ENCODE data around the gene GMPR.
"Not testable (repeated sequence)": the region's sequence is repeated elsewhere in the genome, so short reads cannot be mapped to it uniquely, and the experiment has no call there.

GMPR gene

GRCh38 chr6:16238057-16238962 is at the start of gene GMPR:
Gene GMPR (plus strand): TSS chr6:16238587. CDS start chr6:16238694, 107 bp downstream.
- DNase-seq: no peak

DNA sequence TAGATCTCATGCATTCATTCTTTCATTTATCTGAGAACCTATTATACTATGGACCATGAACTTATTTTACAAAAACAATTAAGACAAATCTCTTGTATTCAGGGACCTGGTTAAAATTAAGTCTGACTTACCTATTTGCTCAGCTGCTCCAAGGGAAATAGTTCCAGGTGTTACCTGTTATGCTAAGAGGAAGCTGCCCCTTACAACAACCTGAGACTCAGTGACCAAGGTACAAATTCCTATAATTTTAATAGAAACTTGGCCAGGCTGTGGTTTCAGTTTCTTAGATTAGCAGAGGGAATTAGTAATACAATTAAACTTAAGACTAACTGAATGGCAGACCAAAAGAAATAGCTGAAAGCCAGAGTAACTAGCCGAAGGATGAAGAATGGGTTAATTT is 48.2 kb upstream of the GMPR start:
- no peak for DNase-seq

DNA sequence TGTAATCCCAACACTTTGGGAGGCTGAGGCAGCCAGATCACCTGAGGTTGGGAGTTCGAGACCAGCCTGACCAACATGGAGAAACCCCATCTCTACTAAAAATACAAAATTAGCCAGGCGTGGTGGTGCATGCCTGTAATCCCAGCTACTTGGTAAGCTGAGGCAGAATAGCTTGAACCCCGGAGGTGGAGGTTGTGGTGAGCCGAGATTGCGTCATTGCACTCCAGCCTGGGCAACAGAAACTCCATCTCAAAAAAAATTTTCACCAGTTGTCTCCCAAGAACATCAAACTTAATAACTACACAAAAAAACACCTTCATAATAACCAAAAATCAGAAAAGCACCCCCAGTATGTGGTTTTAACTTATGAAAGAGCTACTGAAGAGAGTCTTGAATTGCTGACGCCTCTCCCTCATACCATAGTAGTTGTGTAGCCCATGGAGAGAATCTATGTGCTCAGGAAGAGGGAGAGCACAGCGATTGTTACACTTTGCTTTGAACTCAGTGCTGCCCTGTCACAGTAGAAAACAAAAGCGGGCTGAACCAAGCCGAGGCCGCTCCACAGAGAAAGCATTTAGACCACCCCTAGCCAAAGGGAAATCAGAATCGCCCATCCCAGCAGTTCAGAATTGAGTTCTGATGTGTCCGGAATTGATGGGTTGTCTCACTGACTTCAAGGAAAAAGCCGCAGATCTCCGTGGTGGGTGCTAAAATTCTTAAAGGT is 42.0 kb upstream of the GMPR start:
- no peak for DNase-seq

DNA sequence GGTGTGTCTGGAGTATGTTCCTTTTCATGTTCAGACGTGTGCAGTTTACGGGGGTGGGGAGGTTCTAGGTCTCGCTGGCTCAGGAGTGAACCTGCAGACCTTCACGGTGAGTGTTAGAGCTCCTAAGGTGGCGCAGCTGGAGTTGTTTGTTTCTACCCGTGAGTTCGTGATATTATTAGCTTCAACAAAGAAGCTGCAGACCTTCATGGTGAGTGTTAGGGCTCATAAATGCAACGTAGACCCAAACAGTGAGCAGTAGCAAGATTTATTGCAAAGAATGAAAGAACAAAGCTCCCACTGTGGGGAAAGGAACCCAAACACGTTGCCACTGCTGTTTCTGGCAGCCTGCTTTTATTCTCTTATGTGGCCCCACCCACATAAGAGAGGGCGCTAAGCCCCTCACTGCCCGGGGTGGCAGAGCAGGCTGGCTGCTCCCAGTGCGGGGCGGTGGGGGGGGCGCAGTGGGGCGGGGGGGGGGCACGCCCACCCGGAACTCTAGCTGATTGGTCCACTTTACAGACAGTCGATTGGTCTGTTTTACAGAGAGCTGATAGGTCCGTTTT is 41.3 kb upstream of the GMPR start:
- DNase-seq: no peak

DNA sequence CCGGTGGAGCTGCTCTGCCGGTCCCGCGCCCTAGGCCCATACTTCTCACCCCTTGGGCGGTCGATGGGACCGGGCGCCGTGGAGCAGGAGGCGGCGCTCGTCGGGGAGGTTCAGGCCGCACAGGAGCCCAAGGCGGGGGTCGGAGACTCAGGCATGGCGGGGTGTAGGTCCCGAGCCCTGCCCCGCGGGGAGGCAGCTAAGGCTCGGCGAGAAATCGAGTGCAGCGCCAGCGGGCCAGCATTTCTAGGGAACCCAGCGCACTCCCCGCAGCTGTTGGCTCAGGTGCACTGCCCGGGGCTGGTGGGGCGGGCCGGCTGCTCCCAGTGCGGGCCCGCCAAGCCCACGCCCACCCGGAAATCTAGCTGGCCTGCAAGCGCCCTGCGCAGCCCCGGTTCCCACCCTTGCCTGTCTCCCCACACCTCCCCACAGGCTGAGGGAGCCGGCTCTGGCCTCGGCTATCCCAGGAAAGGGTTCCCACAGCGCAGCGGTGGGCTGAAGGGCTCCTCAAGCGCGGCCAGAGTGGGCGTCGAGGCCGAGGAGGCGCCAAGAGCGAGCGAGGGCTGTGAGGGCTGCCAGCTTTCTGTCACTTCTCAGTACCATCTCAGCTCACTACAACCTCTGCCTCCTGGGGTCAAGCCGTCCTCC is 40.2 kb upstream of the GMPR start:
- no peak for DNase-seq

DNA sequence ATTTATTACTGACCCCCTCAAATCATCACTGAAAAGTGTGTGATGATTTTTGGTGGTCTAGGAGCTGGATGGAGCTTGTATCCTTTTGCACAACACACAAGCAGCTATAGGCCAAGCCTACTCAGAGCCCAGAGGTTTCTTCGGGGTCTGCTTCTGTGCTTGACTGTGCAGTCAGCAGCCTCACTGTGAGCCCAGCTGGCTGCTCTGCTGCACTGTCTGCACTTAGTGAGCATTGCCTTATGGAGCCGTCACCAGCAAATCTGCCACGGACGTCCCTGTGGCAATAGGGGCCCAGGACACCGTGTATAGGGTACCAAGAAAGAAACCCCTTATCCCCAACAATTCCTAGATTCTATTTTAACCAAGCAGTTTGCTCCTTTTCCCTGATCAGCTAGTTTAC is 38.6 kb upstream of the GMPR start:
- no peak for DNase-seq

DNA sequence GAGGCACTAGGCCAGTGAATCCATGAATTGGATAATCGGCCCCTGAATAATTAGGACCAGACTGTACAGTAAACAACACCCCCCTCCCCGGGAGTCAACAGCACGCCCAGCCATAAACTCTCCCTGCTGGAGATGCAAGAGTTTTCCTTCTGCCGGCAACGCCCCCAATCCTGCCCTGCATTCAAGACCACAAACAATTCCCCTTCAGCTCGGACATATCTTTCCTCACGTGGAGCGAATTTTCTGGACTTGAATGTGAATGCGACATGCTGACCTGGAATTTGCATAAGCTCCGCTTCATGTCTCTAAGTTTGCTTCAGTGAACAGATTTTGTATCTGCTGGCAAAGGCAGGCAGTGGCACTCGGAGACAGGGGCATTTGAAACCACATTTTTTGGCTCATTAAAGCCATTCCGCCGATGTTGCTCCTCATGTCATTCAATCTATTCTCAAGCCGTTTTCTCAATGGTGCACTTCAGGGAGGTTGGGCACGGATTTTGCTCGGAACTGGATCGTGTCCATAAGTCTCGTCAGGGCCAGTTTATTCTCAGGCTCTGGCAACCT is 38.0 kb upstream of the GMPR start:
- DNase-seq: no peak

DNA sequence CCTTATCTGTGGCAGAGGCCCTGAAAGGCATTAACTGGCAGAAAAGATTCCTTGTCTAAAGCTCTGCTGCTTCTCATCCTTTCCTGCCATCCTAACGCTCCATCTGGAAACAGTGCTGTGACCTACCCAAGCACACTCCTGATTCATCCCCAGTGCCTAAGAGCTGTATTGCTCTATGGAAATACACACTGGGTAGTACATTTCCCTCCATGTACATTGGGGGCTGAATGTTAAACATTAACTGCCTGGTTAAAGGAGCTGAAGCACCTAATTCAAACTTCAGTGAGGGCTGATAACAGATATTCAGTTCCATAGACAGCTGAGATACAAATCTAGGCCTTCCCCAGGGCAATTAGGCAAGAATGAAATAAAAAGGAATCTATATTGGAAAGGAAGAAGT is 36.7 kb upstream of the GMPR start:
- DNase-seq: no peak

- no peak for DNase-seq
These were observed 33.6 kb upstream of the GMPR start for GRCh38 chr6:16204653-16205376.

GRCh38 chr6:16205377-16206144 is 32.8 kb upstream of the GMPR start:
- DNase-seq: no peak

GRCh38 chr6:16206595-16207037 is 31.8 kb upstream of the GMPR start:
- no peak for DNase-seq

GRCh38 chr6:16208989-16209388 is 29.4 kb upstream of the GMPR start:
- DNase-seq: no peak

DNA sequence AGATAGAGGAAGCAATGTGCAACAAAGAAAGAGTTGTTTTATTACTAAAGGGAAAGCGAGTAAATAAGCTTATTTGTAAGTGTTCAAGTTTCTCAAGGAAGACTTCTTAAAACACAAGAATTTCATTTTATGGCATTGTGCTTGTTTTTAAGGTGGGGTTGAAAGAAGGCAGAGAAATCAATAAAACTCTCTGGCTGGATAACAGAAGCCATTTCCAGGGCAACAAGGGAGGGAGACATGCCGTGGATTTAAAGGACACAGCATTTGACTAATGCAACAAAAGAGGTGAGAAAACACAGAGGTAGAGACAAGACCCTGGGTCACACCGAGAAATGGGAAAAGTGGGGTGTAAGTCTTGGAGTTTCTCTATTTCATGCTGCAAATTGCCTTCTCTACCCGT is 28.8 kb upstream of the GMPR start:
- no peak for DNase-seq

- DNase-seq: no peak
These were observed 26.1 kb upstream of the GMPR start for GRCh38 chr6:16212276-16212675.

GRCh38 chr6:16216501-16217155 is 21.8 kb upstream of the GMPR start:
- no peak for DNase-seq

DNA sequence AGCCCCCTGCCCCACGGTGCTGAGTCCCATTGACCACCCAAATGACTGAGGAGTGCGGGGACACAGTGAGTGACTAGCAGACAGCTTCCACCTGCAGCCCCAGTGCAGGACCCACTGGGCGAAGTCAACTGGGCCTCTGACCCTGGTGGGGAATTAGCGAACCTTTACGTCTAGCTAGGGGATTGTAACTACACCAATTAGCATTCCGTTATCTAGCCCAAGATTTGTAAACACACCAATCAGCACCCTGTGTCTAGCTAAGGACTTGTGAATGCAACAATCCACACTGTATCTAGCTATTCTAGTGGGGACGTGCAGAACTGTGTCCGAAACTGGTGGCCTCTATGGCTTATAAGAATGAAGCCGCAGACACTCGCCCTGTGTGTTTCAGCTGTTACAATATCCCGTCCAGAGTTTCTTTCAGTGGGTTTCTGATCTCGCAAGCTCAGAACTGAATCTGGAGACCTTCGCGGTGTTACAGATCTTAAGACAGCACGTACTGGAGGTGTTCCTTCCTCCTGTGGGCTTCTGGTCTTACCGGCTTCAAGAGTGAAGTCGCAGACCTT is 21.1 kb upstream of the GMPR start:
- no peak for DNase-seq

GRCh38 chr6:16222826-16223225 is 15.6 kb upstream of the GMPR start:
- no peak for DNase-seq

GRCh38 chr6:16223362-16223761 is 15.0 kb upstream of the GMPR start:
- no peak for DNase-seq

DNA sequence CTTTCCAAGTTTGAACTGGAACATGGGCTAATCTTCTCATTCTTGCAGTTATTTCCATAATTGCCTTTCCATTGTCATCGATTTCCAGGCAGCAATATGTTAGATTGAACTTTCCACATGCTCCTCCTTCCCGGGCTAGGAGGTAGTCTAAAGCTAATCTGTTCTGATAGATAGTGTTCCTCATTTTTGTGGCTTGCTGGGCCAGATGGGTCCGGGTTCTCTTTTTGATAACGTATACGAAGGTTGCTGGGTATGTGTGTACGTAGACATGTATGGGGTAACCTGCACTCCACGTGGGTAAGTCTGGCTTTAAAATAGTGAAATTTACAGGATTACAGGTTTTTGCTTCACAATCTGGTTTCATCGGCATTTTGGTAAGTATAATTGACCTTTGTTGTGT is 14.0 kb upstream of the GMPR start:
- no peak for DNase-seq

DNA sequence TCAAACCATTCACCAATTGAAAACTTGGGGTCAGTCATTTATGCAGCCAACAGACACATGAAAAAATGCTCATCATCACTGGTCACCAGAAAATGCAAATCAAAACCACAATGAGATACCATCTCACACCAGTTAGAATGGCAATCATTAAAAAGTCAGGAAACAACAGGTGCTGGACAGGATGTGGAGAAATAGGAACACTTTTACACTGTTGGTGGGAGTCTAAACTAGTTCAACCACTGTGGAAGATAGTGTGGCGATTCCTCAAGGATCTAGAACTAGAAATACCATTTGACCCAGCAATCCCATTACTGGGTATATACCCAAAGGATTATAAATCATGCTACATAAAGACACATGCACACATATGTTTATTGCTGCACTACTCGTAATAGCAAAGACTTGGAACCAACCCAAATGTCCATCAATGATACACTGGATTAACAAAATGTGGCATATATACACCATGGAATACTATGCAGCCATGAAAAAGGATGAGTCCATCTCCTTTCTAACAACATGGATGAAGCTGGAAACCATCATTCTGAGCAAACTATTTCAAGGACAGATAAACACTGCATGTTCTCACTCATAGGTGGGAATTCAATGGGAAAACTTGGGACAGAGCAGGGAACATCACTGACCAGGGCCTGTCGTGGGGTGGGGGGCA is 13.2 kb upstream of the GMPR start:
- DNase-seq: not testable (repeated sequence)

Data from NCI-H510A (cell line).